ENCODE measurements around the gene THRB.

Gene THRB

GRCh38 chr3:24270204-24270691 lies 224.4 kb downstream of the THRB start:
- Histone ChIP-seq H2AFZ (ENCODE audit: low read depth, low read length) (no peak overlapping the region), H3K36me3 (ENCODE audit: insufficient read depth, low read length) (no peaks in the 10 kb centered on the region), H3K9me3 (ENCODE audit: low read length) (no peaks in the 10 kb centered on the region)

GRCh38 chr3:24264748-24265158 lies 229.9 kb downstream of the THRB start:
- Histone ChIP-seq H3K36me3 (ENCODE audit: insufficient read depth, low read length) (no peaks in the 10 kb centered on the region), H3K9me3 (ENCODE audit: low read length) (no peaks in the 10 kb centered on the region), H3K4me1 (ENCODE audit: insufficient read depth, low read length) (no peaks in the 10 kb centered on the region), H2AFZ (ENCODE audit: low read depth, low read length) (no peak overlapping the region), H3K27me3 (ENCODE audit: insufficient read depth, low read length) (no peaks in the 10 kb centered on the region), H3K4me3 (ENCODE audit: low read length) (no peak overlapping the region)

More at GRCh38 chr3:24270204-24270691, 224.4 kb downstream of the THRB start:
- Histone ChIP-seq H3K27me3 (ENCODE audit: insufficient read depth, low read length) (no peaks in the 10 kb centered on the region), H3K4me3 (ENCODE audit: low read length) (no peak overlapping the region), H3K4me1 (ENCODE audit: insufficient read depth, low read length) (no peaks in the 10 kb centered on the region)

GRCh38 chr3:24264011-24264410 lies 230.6 kb downstream of the THRB start:
- no peaks in the 10 kb centered on the region for H3K4me1 ChIP-seq (ENCODE audit: insufficient read depth, low read length)
- H3K27me3 ChIP-seq (ENCODE audit: insufficient read depth, low read length): no peaks in the 10 kb centered on the region
- H3K9me3 ChIP-seq (ENCODE audit: low read length): no peaks in the 10 kb centered on the region
- H3K4me3 ChIP-seq (ENCODE audit: low read length): no peak overlapping the region
- no peaks in the 10 kb centered on the region for H3K36me3 ChIP-seq (ENCODE audit: insufficient read depth, low read length)
- H2AFZ ChIP-seq (ENCODE audit: low read depth, low read length): no peak overlapping the region

GRCh38 chr3:24263069-24263668 lies 231.5 kb downstream of the THRB start:
- Histone ChIP-seq H3K27me3 (ENCODE audit: insufficient read depth, low read length) (no peaks in the 10 kb centered on the region), H3K9me3 (ENCODE audit: low read length) (no peaks in the 10 kb centered on the region), H2AFZ (ENCODE audit: low read depth, low read length) (no peak overlapping the region), H3K4me1 (ENCODE audit: insufficient read depth, low read length) (no peaks in the 10 kb centered on the region), H3K36me3 (ENCODE audit: insufficient read depth, low read length) (no peaks in the 10 kb centered on the region), H3K4me3 (ENCODE audit: low read length) (no peak overlapping the region)

- H3K4me1 ChIP-seq (ENCODE audit: insufficient read depth, low read length): no peaks in the 10 kb centered on the region
- H2AFZ ChIP-seq (ENCODE audit: low read depth, low read length): no peak overlapping the region
- H3K27me3 ChIP-seq (ENCODE audit: insufficient read depth, low read length): no peaks in the 10 kb centered on the region
- H3K9me3 ChIP-seq (ENCODE audit: low read length): no peaks in the 10 kb centered on the region
- H3K36me3 ChIP-seq (ENCODE audit: insufficient read depth, low read length): no peaks in the 10 kb centered on the region
- H3K4me3 ChIP-seq (ENCODE audit: low read length): no peak overlapping the region
Measured at GRCh38 chr3:24261521-24261920, 233.1 kb downstream of the THRB start.

- Histone ChIP-seq H3K27me3 (ENCODE audit: insufficient read depth, low read length) (no peaks in the 10 kb centered on the region), H3K4me3 (ENCODE audit: low read length) (no peak overlapping the region), H3K36me3 (ENCODE audit: insufficient read depth, low read length) (no peaks in the 10 kb centered on the region), H3K4me1 (ENCODE audit: insufficient read depth, low read length) (no peaks in the 10 kb centered on the region), H2AFZ (ENCODE audit: low read depth, low read length) (no peak overlapping the region), H3K9me3 (ENCODE audit: low read length) (no peaks in the 10 kb centered on the region)
Measured at GRCh38 chr3:24259901-24260512, 234.6 kb downstream of the THRB start.

- Histone ChIP-seq H3K27me3 (ENCODE audit: insufficient read depth, low read length) (no peaks in the 10 kb centered on the region), H3K4me3 (ENCODE audit: low read length) (no peak overlapping the region), H3K4me1 (ENCODE audit: insufficient read depth, low read length) (no peaks in the 10 kb centered on the region), H2AFZ (ENCODE audit: low read depth, low read length) (no peak overlapping the region), H3K36me3 (ENCODE audit: insufficient read depth, low read length) (no peaks in the 10 kb centered on the region), H3K9me3 (ENCODE audit: low read length) (no peaks in the 10 kb centered on the region)
Measured at GRCh38 chr3:24258727-24259600, 235.7 kb downstream of the THRB start.

- Histone ChIP-seq H3K27me3 (ENCODE audit: insufficient read depth, low read length) (no peaks in the 10 kb centered on the region), H2AFZ (ENCODE audit: low read depth, low read length) (no peak overlapping the region), H3K9me3 (ENCODE audit: low read length) (no peaks in the 10 kb centered on the region), H3K4me3 (ENCODE audit: low read length) (no peak overlapping the region), H3K36me3 (ENCODE audit: insufficient read depth, low read length) (no peaks in the 10 kb centered on the region), H3K4me1 (ENCODE audit: insufficient read depth, low read length) (no peaks in the 10 kb centered on the region)
Measured at GRCh38 chr3:24258260-24258659, 236.4 kb downstream of the THRB start.

GRCh38 chr3:24255414-24255813 lies 239.2 kb downstream of the THRB start:
- Histone ChIP-seq H2AFZ (ENCODE audit: low read depth, low read length) (no peak overlapping the region), H3K4me1 (ENCODE audit: insufficient read depth, low read length) (no peaks in the 10 kb centered on the region)

GRCh38 chr3:24254649-24255048 lies 240.0 kb downstream of the THRB start:
- H3K36me3 ChIP-seq (ENCODE audit: insufficient read depth, low read length): no peaks in the 10 kb centered on the region
- no peaks in the 10 kb centered on the region for H3K27me3 ChIP-seq (ENCODE audit: insufficient read depth, low read length)
- H3K4me1 ChIP-seq (ENCODE audit: insufficient read depth, low read length): no peaks in the 10 kb centered on the region
- no peaks in the 10 kb centered on the region for H3K9me3 ChIP-seq (ENCODE audit: low read length)
- H2AFZ ChIP-seq (ENCODE audit: low read depth, low read length): no peak overlapping the region
- no peak overlapping the region for H3K4me3 ChIP-seq (ENCODE audit: low read length)

More at GRCh38 chr3:24255414-24255813, 239.2 kb downstream of the THRB start:
- H3K36me3 ChIP-seq (ENCODE audit: insufficient read depth, low read length): no peaks in the 10 kb centered on the region
- H3K27me3 ChIP-seq (ENCODE audit: insufficient read depth, low read length): no peaks in the 10 kb centered on the region
- H3K9me3 ChIP-seq (ENCODE audit: low read length): no peaks in the 10 kb centered on the region
- no peak overlapping the region for H3K4me3 ChIP-seq (ENCODE audit: low read length)

- no peaks in the 10 kb centered on the region for H3K27me3 ChIP-seq (ENCODE audit: insufficient read depth, low read length)
- H3K36me3 ChIP-seq (ENCODE audit: insufficient read depth, low read length): no peaks in the 10 kb centered on the region
- no peaks in the 10 kb centered on the region for H3K9me3 ChIP-seq (ENCODE audit: low read length)
- H3K4me1 ChIP-seq (ENCODE audit: insufficient read depth, low read length): no peaks in the 10 kb centered on the region
- no peak overlapping the region for H2AFZ ChIP-seq (ENCODE audit: low read depth, low read length)
- no peak overlapping the region for H3K4me3 ChIP-seq (ENCODE audit: low read length)
Measured at GRCh38 chr3:24253336-24253735, 241.3 kb downstream of the THRB start.

GRCh38 chr3:24249523-24249922 lies 245.1 kb downstream of the THRB start:
- Histone ChIP-seq H3K4me1 (ENCODE audit: insufficient read depth, low read length) (no peaks in the 10 kb centered on the region), H3K27me3 (ENCODE audit: insufficient read depth, low read length) (no peaks in the 10 kb centered on the region), H2AFZ (ENCODE audit: low read depth, low read length) (no peak overlapping the region), H3K9me3 (ENCODE audit: low read length) (no peaks in the 10 kb centered on the region), H3K4me3 (ENCODE audit: low read length) (no peak overlapping the region), H3K36me3 (ENCODE audit: insufficient read depth, low read length) (no peaks in the 10 kb centered on the region)

GRCh38 chr3:24245056-24245455 lies 249.6 kb downstream of the THRB start:
- Histone ChIP-seq H2AFZ (ENCODE audit: low read depth, low read length) (no peak overlapping the region), H3K27me3 (ENCODE audit: insufficient read depth, low read length) (no peaks in the 10 kb centered on the region), H3K9me3 (ENCODE audit: low read length) (no peaks in the 10 kb centered on the region), H3K4me3 (ENCODE audit: low read length) (no peak overlapping the region), H3K4me1 (ENCODE audit: insufficient read depth, low read length) (peaks cover 14% of the 10 kb centered on the region), H3K36me3 (ENCODE audit: insufficient read depth, low read length) (no peaks in the 10 kb centered on the region)

All from neuron (in vitro differentiated cells).